ENCODE data around the gene TBL1Y.

DNA sequence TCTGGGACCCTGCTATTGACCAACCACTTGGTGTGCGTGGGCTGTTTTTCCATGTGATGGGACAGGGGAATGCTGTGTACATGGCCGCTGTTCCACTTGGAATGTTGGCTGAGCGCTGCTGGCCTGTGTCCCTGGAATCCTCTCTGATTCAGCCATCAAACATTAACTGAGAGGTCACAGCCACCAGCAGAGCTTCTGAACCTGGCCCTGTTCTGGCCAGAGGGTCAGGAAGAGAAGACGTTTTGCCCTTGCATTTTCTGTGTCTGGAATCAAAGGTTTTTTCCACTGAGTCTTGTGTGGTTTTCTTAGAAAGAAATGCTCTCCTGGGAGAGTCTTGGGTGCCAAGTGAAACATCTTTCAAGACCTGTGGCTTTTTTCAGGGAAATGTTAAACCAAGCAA, 85.5 kb downstream of the TBL1Y start:
- TF ChIP-seq CTCF (IDR thresholded peaks at IDR 0.05) = no peak
- TF ChIP-seq POLR2A (IDR thresholded peaks at IDR 0.05) = no peak
